Stomach smooth muscle (tissue), 2 donors: Measurements from ENCODE around the gene FARS2.
"Not testable (repeated sequence)": the region's sequence is repeated elsewhere in the genome, so short reads cannot be mapped to it uniquely, and the experiment has no call there.

Experiments used
- H3K27ac ChIP-seq: one replicate; pipeline ENCODE4 v1.7.0; 2013; ENCODE audit warnings: mild to moderate bottlenecking, low read length, inconsistent platforms
- H3K27me3 ChIP-seq, 2 donors: one replicate each; pipeline ENCODE4 v1.7.0; 2013; ENCODE audit warnings: low read length in 2 of 2; ENCODE audit not compliant: insufficient read depth in 2 of 2, control insufficient read depth in 1 of 2
- H3K36me3 ChIP-seq, 2 donors: one replicate each; pipeline ENCODE4 v1.7.0; 2013; ENCODE audit warnings: low read length in 2 of 2; ENCODE audit not compliant: control insufficient read depth in 2 of 2, insufficient read depth in 2 of 2
- H3K4me1 ChIP-seq: one replicate; pipeline ENCODE4 v1.7.0; 2013; ENCODE audit warnings: low read length; ENCODE audit not compliant: control insufficient read depth, insufficient read depth
- H3K4me3 ChIP-seq, 2 donors: one replicate each; pipeline ENCODE4 v1.7.0; 2013; ENCODE audit warnings: low read length in 2 of 2
- H3K9ac ChIP-seq, 2 donors: one replicate each; pipeline ENCODE4 v1.7.0; 2013; ENCODE audit warnings: low read length in 2 of 2, mild to moderate bottlenecking in 1 of 2
- H3K9me3 ChIP-seq, 2 donors: one replicate each; pipeline ENCODE4 v1.7.0; 2013; ENCODE audit warnings: low read length in 2 of 2; ENCODE audit not compliant: control insufficient read depth in 2 of 2
- donor health status: healthy.
- donor health status: Pancreatic carcinoma.

FARS2 gene

GRCh38 chr6:5564746-5565145, 303.4 kb downstream of the FARS2 start:
- not testable (repeated sequence) for H3K4me3 ChIP-seq, H3K4me1 ChIP-seq, H3K9ac ChIP-seq, H3K27ac ChIP-seq, H3K27me3 ChIP-seq, H3K9me3 ChIP-seq, H3K36me3 ChIP-seq

GRCh38 chr6:5565971-5566370, 304.7 kb downstream of the FARS2 start:
- H3K27me3 ChIP-seq, result no peaks in the 10 kb centered on the region
- H3K27ac ChIP-seq, result no peak overlapping the region
- peaks cover 2% of the 10 kb centered on the region for H3K4me1 ChIP-seq
- H3K4me3 ChIP-seq, result no peak overlapping the region
- no peak overlapping the region for H3K9ac ChIP-seq
- H3K36me3 ChIP-seq, result no peaks in the 10 kb centered on the region
- H3K9me3 ChIP-seq, result peaks cover 0 to 2% of the 10 kb centered on the region in 2 donors

DNA sequence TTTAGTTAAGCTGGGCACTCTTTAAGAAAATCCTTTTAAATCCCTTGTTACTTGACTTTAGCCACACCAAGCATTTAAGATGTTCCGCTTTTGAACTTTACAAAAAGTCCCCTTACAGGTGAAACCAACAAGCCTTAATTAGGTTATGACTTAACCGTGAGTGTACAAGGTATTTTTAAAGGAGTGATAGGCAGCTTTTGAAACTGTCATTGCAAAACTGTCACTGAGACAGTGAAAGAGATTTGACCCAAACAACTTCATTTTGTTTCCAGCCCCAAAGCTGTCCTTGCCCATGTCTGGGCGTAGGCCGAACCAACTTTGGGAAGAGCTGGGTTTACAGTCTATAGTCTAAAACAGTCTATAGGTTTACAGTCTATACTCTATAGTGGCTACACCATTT, 305.4 kb downstream of the FARS2 start:
- Histone ChIP-seq H3K36me3 (no peaks in the 10 kb centered on the region), H3K9me3 (peaks cover 0 to 2% of the 10 kb centered on the region in 2 donors), H3K4me3 (no peak overlapping the region), H3K4me1 (peaks cover 2% of the 10 kb centered on the region), H3K27me3 (no peaks in the 10 kb centered on the region), H3K27ac (no peak overlapping the region), H3K9ac (no peak overlapping the region)

DNA sequence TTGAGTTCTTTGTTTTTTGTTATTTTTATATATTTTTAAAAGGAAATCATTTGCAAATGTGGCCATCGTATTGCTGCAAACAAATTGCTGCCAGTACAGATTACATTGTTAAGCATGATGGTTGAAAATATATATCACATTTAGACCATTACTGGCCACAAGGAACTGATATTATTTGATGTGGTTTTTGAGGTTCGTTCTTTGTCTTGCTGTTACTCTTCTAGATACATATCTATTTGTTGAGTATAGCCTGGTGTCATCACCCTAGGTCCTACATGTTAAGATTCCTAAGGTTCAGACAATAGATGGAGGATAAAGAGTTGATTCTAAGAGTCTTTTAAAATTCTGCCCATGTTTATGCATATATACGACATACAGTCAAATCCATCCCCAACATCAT, 306.0 kb downstream of the FARS2 start:
- Histone ChIP-seq H3K9ac (no peak overlapping the region), H3K4me1 (peaks cover 2% of the 10 kb centered on the region), H3K27ac (no peak overlapping the region), H3K27me3 (no peaks in the 10 kb centered on the region), H3K36me3 (no peaks in the 10 kb centered on the region), H3K9me3 (peaks cover 0 to 2% of the 10 kb centered on the region in 2 donors), H3K4me3 (no peak overlapping the region)

DNA sequence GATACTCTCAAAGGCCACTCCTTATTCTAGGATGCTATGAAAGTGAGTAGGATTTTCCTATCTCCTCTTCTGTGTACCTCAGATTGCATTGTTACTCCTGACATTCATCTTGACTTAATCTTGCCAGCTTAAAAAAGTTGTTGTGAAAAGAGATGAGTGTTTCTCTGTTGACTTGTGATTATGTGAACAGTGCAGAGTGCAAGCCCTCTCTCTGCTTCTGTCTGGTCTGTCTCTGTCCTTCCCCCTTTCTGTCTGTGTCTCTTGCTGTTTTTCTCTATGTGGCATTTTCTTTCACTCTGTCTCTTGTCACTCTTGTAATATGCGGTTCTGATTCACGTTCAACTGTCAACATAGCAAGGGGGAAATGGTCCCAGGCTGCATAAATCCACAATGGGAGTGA, 306.6 kb downstream of the FARS2 start:
- Histone ChIP-seq H3K9ac (no peak overlapping the region), H3K9me3 (peaks cover 0 to 2% of the 10 kb centered on the region in 2 donors), H3K4me1 (peaks cover 2% of the 10 kb centered on the region), H3K27ac (no peak overlapping the region), H3K36me3 (no peaks in the 10 kb centered on the region), H3K27me3 (no peaks in the 10 kb centered on the region), H3K4me3 (no peak overlapping the region)

DNA sequence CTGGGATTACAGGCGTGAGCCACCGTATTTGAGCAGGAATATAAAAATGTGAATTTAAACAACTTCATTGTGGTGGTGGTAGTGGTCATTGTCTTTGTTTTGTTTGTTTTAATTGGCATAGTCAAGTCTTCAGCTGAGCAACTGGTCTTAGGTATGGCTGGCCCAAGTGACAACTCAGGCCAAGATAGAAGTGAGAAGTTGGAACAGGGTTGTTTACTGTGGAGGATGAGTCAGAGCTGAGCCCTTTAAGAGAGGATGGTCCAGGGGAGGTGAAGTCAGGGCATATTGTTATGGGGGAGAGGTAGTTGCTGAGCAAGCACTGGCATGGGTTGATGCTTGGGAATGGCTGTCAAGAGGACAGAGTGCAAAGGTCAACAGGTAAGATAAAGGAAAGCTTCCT, 308.2 kb downstream of the FARS2 start:
- Histone ChIP-seq H3K27ac (no peak overlapping the region), H3K4me3 (no peak overlapping the region), H3K4me1 (peaks cover 2% of the 10 kb centered on the region), H3K36me3 (no peaks in the 10 kb centered on the region), H3K9me3 (peaks cover 0 to 2% of the 10 kb centered on the region in 2 donors), H3K27me3 (no peaks in the 10 kb centered on the region), H3K9ac (no peak overlapping the region)

DNA sequence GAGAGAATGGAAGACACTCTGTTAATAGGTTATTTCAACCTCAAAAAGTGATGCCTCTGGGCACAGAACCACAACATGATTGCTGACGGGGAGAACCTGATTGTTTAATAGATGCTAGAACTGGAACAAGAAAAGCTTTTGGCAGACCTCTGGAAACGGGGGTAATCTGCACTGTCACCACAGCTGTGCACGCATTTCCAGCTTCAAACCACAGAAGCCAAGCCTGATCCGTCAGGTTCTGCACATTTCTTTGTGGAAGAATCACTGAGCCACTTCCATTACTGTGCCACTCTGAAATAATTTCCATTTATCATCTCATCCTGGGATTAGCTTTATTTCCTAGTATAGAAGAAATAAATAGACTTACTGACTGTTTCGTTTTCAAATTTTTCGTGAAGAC, 309.3 kb downstream of the FARS2 start:
- H3K9ac ChIP-seq, result no peak overlapping the region
- H3K4me1 ChIP-seq, result no peaks in the 10 kb centered on the region
- H3K27ac ChIP-seq, result no peak overlapping the region
- H3K9me3 ChIP-seq, result peaks cover 0 to 2% of the 10 kb centered on the region in 2 donors
- H3K27me3 ChIP-seq, result no peaks in the 10 kb centered on the region
- H3K36me3 ChIP-seq, result no peaks in the 10 kb centered on the region
- H3K4me3 ChIP-seq, result no peak overlapping the region

DNA sequence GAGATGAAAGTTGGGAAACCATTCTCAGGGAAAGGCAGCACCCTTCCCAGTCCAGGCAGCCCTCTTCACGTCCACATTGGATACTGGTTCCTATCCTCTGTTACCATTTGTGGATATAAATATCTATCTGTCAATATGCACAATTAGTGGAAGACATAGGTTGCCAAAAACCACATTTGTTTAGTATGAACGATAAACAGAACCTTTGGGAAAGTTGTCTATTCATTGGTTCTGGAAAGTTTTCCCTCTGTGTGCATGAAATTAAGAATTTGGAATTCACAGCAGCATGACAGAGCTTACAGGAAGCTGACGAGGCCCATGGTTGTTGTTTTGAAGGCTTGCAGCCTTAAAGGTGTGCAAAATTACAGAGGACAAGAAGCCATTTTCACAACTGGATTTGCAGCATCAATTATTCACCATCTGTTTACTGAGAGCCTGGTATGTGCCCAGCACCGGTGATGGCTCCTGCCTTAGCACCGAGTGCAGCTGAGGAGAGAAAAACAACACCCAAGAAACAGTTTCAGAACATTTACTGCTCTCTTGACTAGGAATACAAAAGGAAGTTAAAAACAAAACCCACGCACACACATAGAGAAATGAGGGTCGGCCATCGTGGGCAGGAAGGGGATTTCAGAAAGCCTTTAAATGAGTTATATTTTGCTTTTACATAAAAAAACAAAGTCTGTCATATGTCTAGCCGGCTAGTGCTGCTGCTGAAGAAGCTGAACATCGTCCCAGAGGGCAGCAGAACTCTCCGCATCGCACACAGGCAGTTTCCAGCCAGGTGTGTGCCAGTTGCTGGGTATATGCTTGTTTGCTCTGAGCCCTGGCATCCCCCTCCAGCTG, 319.6 kb downstream of the FARS2 start:
- Histone ChIP-seq H3K9me3 (no peaks in the 10 kb centered on the region), H3K4me1 (no peaks in the 10 kb centered on the region), H3K27ac (no peak overlapping the region), H3K9ac (no peak overlapping the region), H3K4me3 (no peak overlapping the region), H3K36me3 (no peaks in the 10 kb centered on the region), H3K27me3 (no peaks in the 10 kb centered on the region)

GRCh38 chr6:5582762-5583161, 321.4 kb downstream of the FARS2 start:
- no peaks in the 10 kb centered on the region for H3K36me3 ChIP-seq
- no peaks in the 10 kb centered on the region for H3K9me3 ChIP-seq
- H3K27me3 ChIP-seq, result no peaks in the 10 kb centered on the region
- H3K4me1 ChIP-seq, result no peaks in the 10 kb centered on the region
- no peak overlapping the region for H3K27ac ChIP-seq
- H3K4me3 ChIP-seq, result no peak overlapping the region
- H3K9ac ChIP-seq, result no peak overlapping the region

- H3K4me3 ChIP-seq, result no peak overlapping the region
- no peak overlapping the region for H3K27ac ChIP-seq
- H3K9ac ChIP-seq, result no peak overlapping the region
- no peaks in the 10 kb centered on the region for H3K4me1 ChIP-seq
- no peaks in the 10 kb centered on the region for H3K27me3 ChIP-seq
- no peaks in the 10 kb centered on the region for H3K9me3 ChIP-seq
- no peaks in the 10 kb centered on the region for H3K36me3 ChIP-seq
These were observed 322.2 kb downstream of the FARS2 start for GRCh38 chr6:5583528-5583927.

DNA sequence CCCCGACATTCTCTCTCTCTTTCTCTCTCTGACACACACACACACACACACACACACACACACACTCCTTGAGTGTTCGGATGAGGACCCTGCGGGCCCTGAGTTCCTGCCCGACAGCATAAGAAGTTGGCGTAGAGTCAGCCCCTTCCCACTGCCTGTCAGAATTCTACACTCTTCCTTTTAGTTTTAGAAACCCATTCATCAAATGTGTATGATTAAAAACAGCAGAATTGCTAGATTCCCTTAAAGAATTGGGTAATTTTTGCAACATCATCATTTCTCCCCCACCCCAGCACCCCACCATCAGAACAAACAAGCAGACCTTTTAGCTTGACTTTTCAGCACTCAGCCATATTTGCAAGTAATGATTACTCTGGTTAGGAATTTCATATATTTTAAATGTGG, 322.8 kb downstream of the FARS2 start:
- Histone ChIP-seq H3K36me3 (no peaks in the 10 kb centered on the region), H3K9me3 (no peaks in the 10 kb centered on the region), H3K27ac (no peak overlapping the region), H3K9ac (no peak overlapping the region), H3K27me3 (no peaks in the 10 kb centered on the region), H3K4me3 (no peak overlapping the region), H3K4me1 (no peaks in the 10 kb centered on the region)
